Lung (tissue), 12 donors: ENCODE data around the gene CILP2. TPM values are rescaled to one million over a fixed set of nuclear protein-coding genes. Genes with fewer than 3 reads are reported as not detected.

Source experiments
- ATAC-seq: fragments of 200-7000 bp; cut with Tn5 transposase; one replicate; pipeline ENCODE4 v1.9.1; 2020; ENCODE audit warnings: moderate number of reproducible peaks; ENCODE audit not compliant: insufficient read depth, low FRiP score
- DNase-seq, 3 donors: peaks; one replicate each; pipeline ENCODE4 v3.0.0-alpha.2; 2013 to 2017
- H3K27ac ChIP-seq, 2 donors: one replicate each; pipeline ENCODE4 v1.5.1; 2013; ENCODE audit warnings: mild to moderate bottlenecking in 2 of 2, moderate library complexity in 2 of 2, control low read depth in 1 of 2, inconsistent platforms in 1 of 2, low read depth in 1 of 2, low read length in 1 of 2
- H3K27me3 ChIP-seq, 3 donors: one replicate each; pipeline ENCODE4 v1.5.1; 2013; ENCODE audit warnings: low read length in 2 of 3; ENCODE audit not compliant: control insufficient read depth in 3 of 3, insufficient read depth in 3 of 3
- H3K36me3 ChIP-seq, 4 donors: one replicate each; pipeline ENCODE4 v1.5.1; 2013; ENCODE audit warnings: low read length in 4 of 4, mild to moderate bottlenecking in 1 of 4, moderate library complexity in 1 of 4; ENCODE audit not compliant: control insufficient read depth in 4 of 4, insufficient read depth in 4 of 4
- H3K4me1 ChIP-seq, 5 donors: one replicate each; pipeline ENCODE4 v1.5.1; 2013; ENCODE audit warnings: low read length in 5 of 5, mild to moderate bottlenecking in 2 of 5, moderate library complexity in 1 of 5; ENCODE audit not compliant: control insufficient read depth in 5 of 5, insufficient read depth in 5 of 5
- H3K4me3 ChIP-seq: one replicate; pipeline ENCODE4 v1.5.1; 2013; ENCODE audit warnings: mild to moderate bottlenecking, control low read depth, moderate library complexity
- H3K9ac ChIP-seq, 2 donors: one replicate each; pipeline ENCODE4 v1.5.1; 2013; ENCODE audit warnings: low read length in 2 of 2, control low read depth in 1 of 2; ENCODE audit not compliant: insufficient read depth in 1 of 2
- H3K9me3 ChIP-seq, 4 donors: one replicate each; pipeline ENCODE4 v1.5.1; 2013; ENCODE audit warnings: low read length in 3 of 4, mild to moderate bottlenecking in 1 of 4, moderate library complexity in 1 of 4; ENCODE audit not compliant: control insufficient read depth in 4 of 4, insufficient read depth in 3 of 4
- WGBS, 2 donors: extraction: QIAGEN DNeasy Blood & Tissue Kit; methylation state at CpG; one replicate each; pipeline ENCODE4 v1.1.7; 2013; 5-methylcytosine and 5-hydroxymethylcytosine counted together
- polyA plus RNA-seq, 2 donors: library from polyadenylated mRNA; stranded (reverse); fragments of 200-250 nt; gene quantifications; one replicate each; pipeline ENCODE4 v1.2.1, GENCODE V29; 2013
- total RNA-seq, 2 donors: library from RNA; depleted of rRNA in 1 of 2; stranded (reverse); fragments of >200 nt in 1 of 2; gene quantifications; one replicate each; pipeline ENCODE4 v1.2.1, GENCODE V29; 2014 to 2021
- TF ChIP-seq, protein P1 (sequence below): IDR thresholded peaks from 2 replicates; pipeline ENCODE4 v1.5.1; 2012; ENCODE audit warnings: mild to moderate bottlenecking; ENCODE audit errors: control extremely low read depth, extremely low read depth
- donor health status: control.
- donor health status: control.
- donor health status: Bipolar disorder and iron deficiency.
- donor health status: healthy.
- donor health status: DM: yes; HTN: yes; CAD: no.

CILP2 gene
- total and polyA plus RNA-seq, 4 donors: 0.06 to 0.68 (median 0.38) TPM

DNA sequence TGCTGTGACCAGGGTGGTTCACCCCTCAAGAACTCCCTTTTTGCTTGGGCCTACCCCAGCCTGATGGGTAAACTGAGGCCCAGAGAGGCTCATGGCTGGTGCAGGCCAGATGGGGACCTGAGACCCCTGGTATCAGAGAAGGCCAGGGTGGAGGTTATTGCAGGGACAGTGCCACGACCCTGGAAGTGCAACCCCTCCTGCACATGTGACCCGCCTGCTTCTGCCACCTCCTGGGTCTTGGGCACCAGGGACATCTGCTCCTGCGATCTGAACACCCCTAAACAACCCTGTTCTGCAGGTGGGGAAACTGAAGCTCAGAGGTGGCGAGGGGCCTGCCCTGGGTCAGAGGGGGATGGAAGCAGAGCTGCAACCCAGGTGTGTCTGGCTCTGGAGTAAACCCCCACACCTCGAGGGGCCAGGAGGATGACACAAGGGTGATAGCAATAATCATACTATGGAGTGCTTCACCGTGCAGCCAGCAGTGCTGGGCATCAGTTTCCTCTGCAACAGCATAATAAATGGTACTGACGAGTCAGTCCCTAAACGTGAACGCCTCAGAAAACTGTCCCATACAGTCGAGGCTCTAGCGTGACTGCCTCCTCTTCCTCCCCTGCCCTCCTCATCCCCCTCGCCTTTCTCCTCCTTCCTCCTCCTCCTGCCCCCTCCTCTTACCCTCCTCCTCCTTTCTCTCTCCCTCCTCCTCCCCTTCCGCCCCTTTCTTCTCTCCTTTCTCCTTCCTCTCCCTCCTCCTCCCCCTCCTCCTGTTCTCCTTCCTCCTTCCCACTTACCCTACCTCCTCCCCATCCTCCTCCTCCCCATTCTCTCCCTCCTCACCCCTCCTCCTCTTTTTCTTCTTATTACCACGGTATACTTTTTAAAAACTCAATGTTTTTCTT, 5.0 kb upstream of the CILP2 start:
- WGBS, 2 donors: 71 to 74% methylated on average over 13 to 14 of the region's 14 CpGs
- DNase-seq: no peak
- Histone ChIP-seq H3K9me3 (no peaks in the 10 kb centered on the region), H3K27me3 (peaks cover 2 to 17% (median 5%) of the 10 kb centered on the region in 3 donors), H3K4me1 (peaks cover 0 to 5% (median 0%) of the 10 kb centered on the region in 5 donors), H3K9ac (no peak overlapping the region), H3K27ac (no peak overlapping the region), H3K4me3 (no peak overlapping the region), H3K36me3 (peaks cover 0 to 13% (median 1%) of the 10 kb centered on the region in 4 donors)
- TF ChIP-seq, protein P1, sequence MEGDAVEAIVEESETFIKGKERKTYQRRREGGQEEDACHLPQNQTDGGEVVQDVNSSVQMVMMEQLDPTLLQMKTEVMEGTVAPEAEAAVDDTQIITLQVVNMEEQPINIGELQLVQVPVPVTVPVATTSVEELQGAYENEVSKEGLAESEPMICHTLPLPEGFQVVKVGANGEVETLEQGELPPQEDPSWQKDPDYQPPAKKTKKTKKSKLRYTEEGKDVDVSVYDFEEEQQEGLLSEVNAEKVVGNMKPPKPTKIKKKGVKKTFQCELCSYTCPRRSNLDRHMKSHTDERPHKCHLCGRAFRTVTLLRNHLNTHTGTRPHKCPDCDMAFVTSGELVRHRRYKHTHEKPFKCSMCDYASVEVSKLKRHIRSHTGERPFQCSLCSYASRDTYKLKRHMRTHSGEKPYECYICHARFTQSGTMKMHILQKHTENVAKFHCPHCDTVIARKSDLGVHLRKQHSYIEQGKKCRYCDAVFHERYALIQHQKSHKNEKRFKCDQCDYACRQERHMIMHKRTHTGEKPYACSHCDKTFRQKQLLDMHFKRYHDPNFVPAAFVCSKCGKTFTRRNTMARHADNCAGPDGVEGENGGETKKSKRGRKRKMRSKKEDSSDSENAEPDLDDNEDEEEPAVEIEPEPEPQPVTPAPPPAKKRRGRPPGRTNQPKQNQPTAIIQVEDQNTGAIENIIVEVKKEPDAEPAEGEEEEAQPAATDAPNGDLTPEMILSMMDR: no peak
- no peak for ATAC-seq

DNA sequence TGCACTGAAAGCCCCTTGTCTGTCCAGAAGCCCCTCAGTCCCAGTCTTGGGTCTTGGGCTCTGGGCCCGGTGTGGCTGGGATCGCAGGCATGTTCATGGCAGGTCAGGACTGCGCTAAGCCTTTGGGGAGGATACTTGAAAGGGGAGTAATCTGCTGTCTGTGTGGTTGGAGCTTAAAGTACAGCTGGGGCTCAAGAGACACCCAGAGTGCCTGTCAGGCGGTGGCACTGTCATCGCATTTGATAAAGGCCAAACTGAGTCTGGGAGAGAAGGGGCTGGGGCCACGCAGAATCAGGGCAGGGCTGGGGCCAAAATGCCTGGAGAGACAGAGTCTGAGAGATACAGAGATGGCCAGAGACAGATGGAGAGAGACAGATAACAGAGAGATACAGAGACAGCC, 4.2 kb upstream of the CILP2 start:
- Histone ChIP-seq H3K27ac (no peak overlapping the region), H3K4me3 (no peak overlapping the region), H3K36me3 (peaks cover 0 to 6% (median 1%) of the 10 kb centered on the region in 4 donors), H3K9ac (no peak overlapping the region), H3K9me3 (no peaks in the 10 kb centered on the region), H3K4me1 (peaks cover 0 to 13% (median 3%) of the 10 kb centered on the region in 5 donors), H3K27me3 (peaks cover 2 to 22% (median 11%) of the 10 kb centered on the region in 3 donors)
- TF ChIP-seq, protein P1: no peak
- DNase-seq: no peak
- ATAC-seq: no peak
- whole genome bisulfite sequencing, 2 donors: 94 to 95% methylated on average over 6 of the region's 6 CpGs

DNA sequence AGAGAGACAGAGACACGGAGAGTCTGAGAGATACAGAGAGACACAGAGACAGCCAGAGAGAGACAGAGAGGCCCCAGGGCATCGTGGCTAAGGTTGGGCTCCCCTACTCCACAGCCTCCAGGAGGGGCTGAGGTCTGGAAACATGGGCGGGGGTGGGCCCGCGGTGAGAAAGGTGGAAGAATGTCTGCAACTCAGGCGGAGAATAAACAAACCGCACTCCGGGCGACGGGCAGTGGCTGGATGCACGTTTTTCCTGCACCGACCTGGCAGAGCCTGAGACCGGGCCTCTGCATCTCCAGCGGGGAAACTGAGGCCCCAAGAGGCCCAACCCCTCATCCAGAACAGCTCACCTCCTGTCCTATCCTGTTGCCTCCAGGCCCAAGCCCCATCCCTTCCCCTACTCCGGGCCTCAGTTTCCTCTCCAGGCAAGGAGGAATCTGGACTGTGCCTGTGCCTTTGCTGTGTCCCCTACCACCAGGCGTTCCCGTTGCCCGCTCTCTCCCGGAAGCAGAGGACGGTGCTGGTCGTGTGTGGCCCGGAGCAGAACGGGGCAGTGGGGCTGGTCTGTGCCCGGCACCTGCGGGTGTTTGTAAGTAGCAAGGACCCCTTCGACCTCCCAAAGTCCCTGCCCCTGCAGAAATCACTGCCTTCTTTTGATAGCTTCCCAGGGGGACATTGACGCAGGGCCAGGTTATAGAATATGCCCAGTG, 3.4 kb upstream of the CILP2 start:
- no peak overlapping the region for H3K4me3 ChIP-seq
- 75 to 79% methylated on average over 27 of the region's 27 CpGs for WGBS, 2 donors
- peaks cover 0 to under 1% (median 0%) of the 10 kb centered on the region in 4 donors for H3K9me3 ChIP-seq
- ATAC-seq: no peak
- H3K9ac ChIP-seq: no peak overlapping the region
- TF ChIP-seq, protein P1: no peak
- no peak for DNase-seq
- H3K27me3 ChIP-seq: peaks cover 2 to 30% (median 17%) of the 10 kb centered on the region in 3 donors
- peaks cover 0 to 4% (median 0%) of the 10 kb centered on the region in 4 donors for H3K36me3 ChIP-seq
- no peak overlapping the region for H3K27ac ChIP-seq
- H3K4me1 ChIP-seq: peaks cover 0 to 17% (median 3%) of the 10 kb centered on the region in 5 donors
